ENCODE measurements around the gene MAP2K2. TPM values are rescaled to one million over a fixed set of nuclear protein-coding genes. Genes with fewer than 3 reads are reported as not detected.

The MAP2K2 gene
- total and polyA plus RNA-seq, 2 donors (not counting 3 experiments of a cell fraction or from before 2014, with no cell fraction given), result 126 to 171 TPM

DNA sequence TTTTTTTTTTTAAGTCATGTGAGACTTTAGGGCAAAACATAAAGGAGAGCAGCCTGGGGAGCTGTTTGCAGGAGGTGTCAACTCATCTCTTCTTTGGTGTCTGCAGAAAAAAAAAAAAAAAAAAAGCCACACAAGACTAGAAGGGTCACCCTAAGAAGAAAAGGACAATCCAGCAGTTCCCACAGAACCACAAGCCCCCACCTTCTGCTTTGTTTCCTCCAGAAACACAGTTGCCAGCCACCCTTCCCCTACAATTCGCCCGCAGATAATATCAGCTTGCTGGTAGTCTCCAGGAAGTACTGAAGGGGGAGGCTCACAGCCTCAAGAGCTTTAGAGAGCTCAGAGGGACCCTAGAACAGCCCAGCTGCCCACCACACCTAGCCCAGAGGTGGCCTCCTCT, 34.9 kb downstream of the MAP2K2 start:
- POLR2A ChIA-PET, result no interaction called here

More for the DNA sequence above, 34.9 kb downstream of the MAP2K2 start:
- Histone ChIP-seq H3K4me1 (ENCODE audit: control insufficient read depth, extremely low read depth, insufficient read depth, low read length) (no peaks in the 10 kb centered on the region), H3K9ac (replicated peaks; ENCODE audit: extremely low read depth, insufficient read depth, low read length) (no peak overlapping the region), H3K27ac (ENCODE audit: insufficient read depth, low read depth, low read length) (no peak overlapping the region), H3K9me1 (replicated peaks; ENCODE audit: control insufficient read depth, extremely low read depth, insufficient read depth, low read length) (no peaks in the 10 kb centered on the region), H3K9me3 (replicated peaks; ENCODE audit: control insufficient read depth, insufficient read depth, low read length) (no peaks in the 10 kb centered on the region), H4K20me1 (replicated peaks; ENCODE audit: control insufficient read depth, extremely low read depth, insufficient read depth, low read length) (no peaks in the 10 kb centered on the region), H3K4me2 (ENCODE audit: insufficient read depth, low read length) (no peak overlapping the region), H2AFZ (ENCODE audit: low read depth, low read length) (no peak overlapping the region), H3K27me3 (ENCODE audit: control insufficient read depth in 2 of 2, insufficient read depth in 2 of 2, low read length in 2 of 2) (no peaks in the 10 kb centered on the region), H3K36me3 (ENCODE audit: control insufficient read depth in 2 of 2, extremely low read depth in 1 of 2, insufficient read depth in 2 of 2, low read length in 2 of 2) (peaks cover 3 to 13% of the 10 kb centered on the region in 2 experiments), H3K4me3 (replicated peaks in 1 of 3; ENCODE audit: insufficient read depth in 1 of 3, low read depth in 1 of 3, low read length in 3 of 3) (no peak overlapping the region), H3K79me2 (ENCODE audit: control insufficient read depth, insufficient read depth, low read length) (no peaks in the 10 kb centered on the region)
- DNase-seq (ENCODE audit: low read depth, low spot score), result no peak
- intact Hi-C loops (cut with micrococcal nuclease), result no loop called here
- CTCF ChIA-PET, result interaction anchor here (1.0 to 1.1 kb wide), 2 partner anchors 12 to 51 kb away, joined by 3 to 5 read pairs; no protein-coding TSS in a partner anchor
- no TSS peak for BruUV-seq (replicated peaks)
- no peak for FAIRE-seq
- dilution Hi-C loops (cut with MboI; ENCODE audit: extremely low pct_ligation_motif_present, low sequenced_read_pairs), result no loop called here
- TF ChIP-seq POLR2A (IDR thresholded peaks at IDR 0.05; ENCODE audit: low read depth, low read length) (no peak), GATA2 (IDR thresholded peaks at IDR 0.05; ENCODE audit: insufficient read depth, insufficient read length, low read depth, low read length) (no peak), MAX (IDR thresholded peaks at IDR 0.05; ENCODE audit: insufficient read depth, insufficient read length) (no peak), MYC (IDR thresholded peaks at IDR 0.05; ENCODE audit: low read depth, low read length) (no peak), EZH2 (IDR thresholded peaks at IDR 0.05; ENCODE audit: borderline replicate concordance, low read depth, low read length, severe bottlenecking) (no peak), POLR2AphosphoS5 (IDR thresholded peaks at IDR 0.05; ENCODE audit: insufficient read depth, low read depth, low read length) (no peak), FOS (IDR thresholded peaks at IDR 0.05; ENCODE audit: borderline replicate concordance, insufficient read depth, low read length) (no peak), JUN (IDR thresholded peaks at IDR 0.05; ENCODE audit: borderline replicate concordance, insufficient read depth, insufficient read length, low read depth) (no peak)
- TF ChIP-seq, protein P1, sequence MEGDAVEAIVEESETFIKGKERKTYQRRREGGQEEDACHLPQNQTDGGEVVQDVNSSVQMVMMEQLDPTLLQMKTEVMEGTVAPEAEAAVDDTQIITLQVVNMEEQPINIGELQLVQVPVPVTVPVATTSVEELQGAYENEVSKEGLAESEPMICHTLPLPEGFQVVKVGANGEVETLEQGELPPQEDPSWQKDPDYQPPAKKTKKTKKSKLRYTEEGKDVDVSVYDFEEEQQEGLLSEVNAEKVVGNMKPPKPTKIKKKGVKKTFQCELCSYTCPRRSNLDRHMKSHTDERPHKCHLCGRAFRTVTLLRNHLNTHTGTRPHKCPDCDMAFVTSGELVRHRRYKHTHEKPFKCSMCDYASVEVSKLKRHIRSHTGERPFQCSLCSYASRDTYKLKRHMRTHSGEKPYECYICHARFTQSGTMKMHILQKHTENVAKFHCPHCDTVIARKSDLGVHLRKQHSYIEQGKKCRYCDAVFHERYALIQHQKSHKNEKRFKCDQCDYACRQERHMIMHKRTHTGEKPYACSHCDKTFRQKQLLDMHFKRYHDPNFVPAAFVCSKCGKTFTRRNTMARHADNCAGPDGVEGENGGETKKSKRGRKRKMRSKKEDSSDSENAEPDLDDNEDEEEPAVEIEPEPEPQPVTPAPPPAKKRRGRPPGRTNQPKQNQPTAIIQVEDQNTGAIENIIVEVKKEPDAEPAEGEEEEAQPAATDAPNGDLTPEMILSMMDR (IDR thresholded peaks at IDR 0.05; ENCODE audit: extremely low read depth in 1 of 2, insufficient read depth in 1 of 2, low read depth in 1 of 2, low read length in 2 of 2), result no peak

Measured in endothelial cell of umbilical vein (primary cell).